D721Med (cell line): ENCODE data around the gene MESP2.

Source experiments
- DNase-seq: peaks from one replicate; pipeline ENCODE4 v3.0.0; 2011; ENCODE audit warnings: low spot score; ENCODE audit not compliant: insufficient read length
- FAIRE-seq: peaks from 2 replicates; lab custom pipeline; 2011; peaks lifted over from hg19 to GRCh38; lab: Jason Lieb, UNC
- CTCF ChIP-seq: IDR thresholded peaks from 2 replicates; pipeline ENCODE4 v1.5.1; 2012; ENCODE audit warnings: mild to moderate bottlenecking, control low read depth; ENCODE audit not compliant: insufficient read depth; ENCODE audit errors: missing control alignments

Gene MESP2, protein sequence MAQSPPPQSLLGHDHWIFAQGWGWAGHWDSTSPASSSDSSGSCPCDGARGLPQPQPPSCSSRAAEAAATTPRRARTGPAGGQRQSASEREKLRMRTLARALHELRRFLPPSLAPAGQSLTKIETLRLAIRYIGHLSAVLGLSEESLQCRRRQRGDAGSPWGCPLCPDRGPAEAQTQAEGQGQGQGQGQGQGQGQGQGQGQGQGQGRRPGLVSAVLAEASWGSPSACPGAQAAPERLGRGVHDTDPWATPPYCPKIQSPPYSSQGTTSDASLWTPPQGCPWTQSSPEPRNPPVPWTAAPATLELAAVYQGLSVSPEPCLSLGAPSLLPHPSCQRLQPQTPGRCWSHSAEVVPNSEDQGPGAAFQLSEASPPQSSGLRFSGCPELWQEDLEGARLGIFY

GRCh38 chr15:89776274-89777072 lies at the start of gene MESP2:
Gene MESP2, plus strand, starts transcription at chr15:89776332. Its CDS starts 26 bp downstream, at chr15:89776358.
- DNase-seq: peak; percentile 73
- TF ChIP-seq CTCF: no peak
- FAIRE-seq: no peak

DNA sequence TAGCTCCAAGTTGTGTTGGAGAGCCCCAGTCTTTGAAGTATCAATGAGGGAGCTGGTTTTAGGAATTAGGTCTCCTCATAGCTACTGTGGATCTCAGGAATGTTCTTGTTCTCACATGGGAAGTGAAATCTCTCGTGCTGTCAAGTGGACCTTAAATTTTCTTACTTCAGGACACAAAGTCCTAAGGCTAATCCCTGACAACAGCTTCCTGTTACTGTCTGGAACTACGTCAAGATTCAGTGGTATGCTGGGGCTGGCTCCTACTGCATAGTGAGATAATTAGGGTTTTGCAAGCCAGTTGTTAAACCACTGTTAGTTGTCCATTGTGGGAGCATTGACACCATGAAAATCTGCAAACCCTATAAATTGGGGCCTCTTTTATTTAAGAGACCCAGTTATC lies 47.9 kb upstream of the MESP2 start:
- no peak for FAIRE-seq
- no peak for DNase-seq
- TF ChIP-seq CTCF: no peak

DNA sequence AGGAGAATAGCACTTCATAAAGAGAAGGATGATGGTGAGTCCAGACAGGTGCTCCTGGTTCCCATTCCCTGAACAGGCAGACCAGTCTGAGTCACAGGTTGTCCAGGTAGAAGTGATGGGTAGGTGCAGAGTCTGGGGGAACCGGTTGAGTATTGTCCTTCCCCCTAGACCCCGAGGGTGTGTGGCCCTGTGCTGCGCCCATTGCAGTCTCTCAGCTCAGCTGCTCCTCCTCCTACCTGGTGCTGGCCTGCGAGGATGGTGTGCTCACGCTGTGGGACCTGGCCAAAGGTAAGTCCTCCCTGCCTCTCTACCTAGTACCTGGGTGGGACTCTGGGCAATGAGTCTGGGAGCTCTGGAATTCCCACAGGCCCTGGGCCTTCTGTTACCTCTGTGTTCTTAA lies 44.9 kb upstream of the MESP2 start:
- DNase-seq (no peak), FAIRE-seq (no peak)
- no peak for TF ChIP-seq CTCF

DNA sequence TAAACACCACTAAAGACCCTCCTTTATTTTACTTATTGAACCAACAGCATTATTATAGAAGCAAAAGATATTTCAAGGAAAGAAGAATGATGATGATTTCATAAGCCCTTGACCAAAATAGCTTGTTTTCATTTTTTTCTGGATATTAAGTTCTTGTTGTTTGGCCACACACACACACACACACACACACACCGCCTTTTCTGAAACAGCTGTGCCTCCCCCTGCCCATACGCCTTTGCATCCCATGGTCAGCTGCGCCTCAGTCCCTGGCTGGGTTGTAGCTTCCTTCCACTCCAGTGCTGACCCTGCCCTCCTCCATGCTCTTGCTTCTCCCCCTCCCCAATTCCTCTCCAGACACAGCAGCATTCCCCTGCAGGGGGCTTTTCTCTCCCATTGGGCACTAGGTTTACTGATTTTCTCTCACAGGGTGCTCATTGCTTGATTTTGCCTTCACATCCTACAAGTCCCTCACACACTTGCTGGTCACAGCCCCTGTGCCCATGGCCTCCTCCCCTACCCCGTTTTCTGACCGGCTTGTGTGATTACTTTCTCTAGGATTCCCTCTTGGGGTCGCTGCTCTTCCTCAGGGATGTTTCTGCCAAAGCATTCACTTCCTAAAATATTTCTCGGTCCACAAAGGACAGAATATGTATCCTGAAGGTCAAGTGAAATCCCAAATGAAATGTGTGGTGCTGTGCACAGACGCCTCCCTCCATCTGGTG lies 43.5 kb upstream of the MESP2 start:
- DNase-seq (no peak), FAIRE-seq (no peak)
- no peak for TF ChIP-seq CTCF

GRCh38 chr15:89735773-89736172 lies 40.4 kb upstream of the MESP2 start:
- no peak for TF ChIP-seq CTCF
- DNase-seq (no peak), FAIRE-seq (no peak)

DNA sequence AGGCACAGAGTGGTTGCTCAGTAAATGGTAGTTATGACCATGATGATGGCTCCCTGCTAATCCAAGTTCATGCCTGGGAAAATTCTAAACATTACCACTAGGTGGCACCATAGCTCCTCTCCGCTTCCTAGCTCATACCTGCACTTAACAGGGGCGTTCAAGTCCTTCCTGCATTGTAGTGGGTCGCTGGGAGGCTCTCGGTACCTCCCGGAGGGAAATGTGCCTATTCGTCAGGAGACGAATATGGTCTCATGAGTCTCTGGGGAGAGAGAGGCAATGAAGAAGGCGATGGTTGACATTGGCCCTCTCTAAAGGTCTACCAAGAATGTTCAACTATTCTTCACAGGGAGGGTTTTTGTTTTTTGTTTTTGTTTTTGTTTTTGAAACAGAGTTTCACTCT lies 36.0 kb upstream of the MESP2 start:
- FAIRE-seq (peak; percentile 89), DNase-seq (peak; percentile 72)
- TF ChIP-seq CTCF: peak; percentile 89
